HG03103 (cell line): ENCODE data around the gene MARCHF6.
"Not testable (repeated sequence)": the region's sequence is repeated elsewhere in the genome, so short reads cannot be mapped to it uniquely, and the experiment has no call there.

Experiments used
- ATAC-seq: cut with Tn5 transposase; IDR thresholded peaks from one replicate; pipeline ENCODE4 v1.9.1; 2021; ENCODE audit warnings: low read depth; ENCODE audit not compliant: unreplicated experiment

MARCHF6 gene

DNA sequence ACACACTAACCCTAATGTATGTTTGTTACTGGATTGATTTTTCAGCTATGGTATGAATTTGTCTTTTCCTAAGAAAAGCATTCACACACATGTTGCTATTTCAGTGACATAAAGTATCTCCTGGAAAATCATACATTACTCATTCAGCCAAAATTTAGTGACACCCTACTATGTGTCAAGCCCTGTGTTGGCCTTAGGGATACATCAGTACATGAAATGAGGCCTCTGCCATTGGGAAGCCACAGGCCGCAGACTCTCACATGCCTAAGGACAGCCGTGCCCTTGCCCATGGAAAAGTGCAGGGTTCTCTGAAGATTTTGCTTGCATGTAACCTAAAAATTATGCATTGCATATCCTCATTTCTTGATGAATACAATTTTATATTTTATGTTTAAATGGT lies 5.2 kb upstream of the MARCHF6 start:
- ATAC-seq: no peak

- ATAC-seq: no peak
Observed at GRCh38 chr5:10351199-10351905, 2.1 kb upstream of the MARCHF6 start.

GRCh38 chr5:10351919-10352318 lies 1.6 kb upstream of the MARCHF6 start:
- ATAC-seq: no peak

DNA sequence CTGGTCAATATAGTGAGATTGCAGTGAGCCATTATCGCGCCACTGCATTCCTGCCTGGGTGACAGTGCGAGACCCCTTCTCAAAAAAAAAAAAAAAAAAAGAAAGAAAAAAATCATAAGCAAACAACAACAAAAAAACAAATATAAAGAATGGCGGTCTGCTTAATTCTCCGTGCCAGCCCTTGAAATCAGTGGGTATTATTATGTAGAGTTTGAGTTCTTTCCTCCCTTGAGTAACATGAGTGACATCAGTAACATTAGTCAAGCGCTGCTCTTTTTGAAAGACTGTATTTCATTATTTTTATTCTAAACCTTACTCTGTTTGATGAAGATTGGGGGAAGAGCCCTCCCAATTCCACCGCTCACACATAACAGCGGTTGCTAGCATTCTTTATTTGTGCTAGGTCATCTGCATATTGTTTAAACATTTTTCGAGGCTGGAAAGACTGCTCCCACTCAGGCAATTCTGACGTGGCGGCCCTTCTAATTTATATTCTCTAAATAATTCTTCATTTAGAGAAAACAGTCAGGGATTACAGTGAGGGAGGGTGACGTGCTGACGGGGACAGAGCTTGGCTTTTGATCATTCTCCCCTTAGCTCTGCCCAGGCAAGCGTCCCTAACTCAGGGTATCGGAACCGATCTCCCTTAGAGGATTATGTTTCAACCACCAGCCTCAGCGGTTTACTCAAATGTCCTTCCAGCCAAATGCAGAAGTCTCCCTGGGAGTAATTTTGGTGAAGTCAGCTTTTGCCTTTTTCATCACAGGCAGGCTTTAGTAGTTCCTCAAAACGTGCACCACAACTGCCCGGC lies 860 bp upstream of the MARCHF6 start:
- no peak for ATAC-seq

DNA sequence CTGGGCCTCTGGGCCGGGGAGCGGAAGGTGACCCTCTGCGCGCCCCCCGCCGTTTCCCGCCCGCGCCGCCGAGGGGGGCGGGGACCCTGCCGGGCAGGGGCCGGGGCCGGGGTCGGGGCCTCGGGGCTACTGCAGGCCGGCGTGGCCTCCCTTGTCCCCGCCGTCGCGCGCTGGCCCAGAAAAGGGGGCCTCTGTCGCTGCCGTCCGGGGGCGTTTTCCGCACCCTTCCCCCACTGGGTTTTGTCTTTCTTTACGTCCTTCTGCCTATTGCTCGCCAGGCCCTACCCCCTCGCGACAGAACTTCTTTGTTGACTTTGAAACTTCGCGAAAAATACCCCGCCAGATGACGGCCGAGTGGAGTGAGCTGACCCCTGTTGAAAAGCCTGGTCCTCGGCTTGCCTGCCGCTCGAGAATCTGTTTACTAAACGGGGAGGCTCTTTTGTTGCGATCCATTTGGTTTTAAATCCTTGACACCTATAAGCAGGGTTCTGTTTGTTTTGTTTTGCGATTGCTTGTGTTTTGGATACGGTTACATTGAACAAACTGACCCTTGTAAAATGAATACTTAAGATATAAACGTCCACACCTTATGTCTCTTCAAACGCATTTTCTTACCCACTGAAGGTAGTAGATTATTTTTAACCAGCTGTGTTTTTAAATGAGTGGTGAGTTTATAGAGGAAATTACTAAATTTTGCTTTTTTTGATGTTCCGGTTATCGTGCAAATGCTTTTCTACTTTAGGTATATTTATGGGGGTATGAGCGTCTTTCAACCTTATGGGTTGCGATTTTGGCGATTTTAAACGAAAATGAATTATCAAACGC lies 765 bp downstream of the MARCHF6 start:
- no peak for ATAC-seq

GRCh38 chr5:10355071-10355889 lies 1.8 kb downstream of the MARCHF6 start:
- ATAC-seq: no peak

DNA sequence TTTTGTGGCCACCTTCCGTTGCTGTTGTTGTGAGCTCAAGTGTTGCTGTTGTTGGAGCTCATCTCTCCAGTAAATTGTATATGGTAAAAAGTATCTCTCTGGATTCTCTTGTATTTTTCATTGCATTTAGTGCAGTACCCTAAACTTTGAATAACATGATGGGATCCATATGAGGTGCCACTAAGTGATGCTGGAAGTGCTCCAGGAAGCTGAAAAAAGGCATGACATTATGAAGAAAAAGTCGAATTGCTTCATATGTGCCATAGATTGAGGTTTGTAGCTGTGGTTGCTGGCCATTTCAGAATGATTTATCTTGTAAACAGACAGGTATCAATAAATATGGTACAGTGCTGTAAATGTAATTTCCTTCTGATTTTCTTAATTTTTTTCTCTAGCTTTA lies 5.5 kb downstream of the MARCHF6 start:
- ATAC-seq: no peak

GRCh38 chr5:10360686-10361085 lies 7.2 kb downstream of the MARCHF6 start:
- no peak for ATAC-seq

GRCh38 chr5:10363519-10364185 lies 10.2 kb downstream of the MARCHF6 start:
- ATAC-seq: no peak

GRCh38 chr5:10364186-10364689 lies 10.7 kb downstream of the MARCHF6 start:
- ATAC-seq: no peak

DNA sequence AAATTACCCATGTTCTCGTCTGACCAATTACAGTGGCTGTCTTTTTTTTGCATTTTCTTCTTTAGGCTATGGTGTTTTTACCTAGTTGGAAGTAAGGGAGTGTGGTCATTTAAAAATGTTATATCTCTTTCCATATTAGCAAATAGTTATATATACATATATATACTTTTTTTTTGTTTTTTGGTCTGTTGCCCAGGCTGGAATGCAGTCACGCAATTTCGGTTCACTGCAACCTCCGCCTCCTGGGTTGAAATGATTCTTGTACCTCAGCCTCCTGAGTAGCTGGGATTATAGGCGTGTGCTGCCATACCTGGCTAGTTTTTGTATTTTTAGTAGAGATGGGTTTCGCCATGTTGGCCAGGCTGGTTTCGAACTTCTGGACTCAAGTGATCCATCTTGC lies 12.3 kb downstream of the MARCHF6 start:
- no peak for ATAC-seq

DNA sequence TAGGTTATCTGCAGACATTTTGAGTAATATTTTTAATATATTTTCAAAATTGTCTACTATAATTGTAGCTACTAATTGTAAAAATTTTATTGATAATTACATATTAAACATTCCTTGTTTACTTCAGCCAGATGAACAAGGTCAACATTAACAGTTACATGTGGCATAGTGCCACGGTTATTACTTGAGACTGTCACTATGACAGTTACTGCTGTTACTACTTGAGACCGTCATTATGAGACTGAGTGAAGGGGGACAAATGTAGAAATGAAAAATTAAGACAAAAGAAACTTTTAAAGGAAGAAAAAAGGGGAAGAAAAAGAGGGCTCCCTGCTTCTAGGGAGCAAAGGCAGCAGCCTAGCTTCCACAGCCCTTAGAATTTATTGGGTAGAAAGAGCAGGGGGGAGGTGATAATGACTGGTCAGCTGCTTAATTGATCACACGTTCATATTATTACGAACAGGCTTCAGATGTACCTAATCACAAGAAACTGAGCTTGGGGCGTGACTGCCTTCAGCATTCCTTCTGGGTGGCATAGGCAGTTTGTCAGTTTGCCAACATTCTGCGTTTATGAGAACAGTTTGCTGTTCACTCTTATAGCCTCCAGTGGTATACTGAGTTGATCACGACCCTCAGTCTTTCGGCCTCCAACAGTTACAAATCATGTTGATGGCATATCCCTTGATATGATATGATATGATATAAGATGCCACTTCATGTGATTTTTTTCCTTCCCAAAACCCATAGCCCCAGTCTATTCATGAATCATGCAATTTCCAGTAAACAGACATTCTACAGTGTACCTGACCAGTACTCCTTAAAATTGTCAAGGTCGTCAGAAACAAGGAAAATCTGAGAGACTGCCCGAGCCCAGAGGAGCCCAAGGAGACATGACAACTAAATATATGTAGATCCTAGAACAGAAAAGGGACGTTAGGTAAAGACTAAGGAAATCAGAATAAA lies 13.1 kb downstream of the MARCHF6 start:
- no peak for ATAC-seq

- no peak for ATAC-seq
Observed at GRCh38 chr5:10367579-10367978, 14.1 kb downstream of the MARCHF6 start.

DNA sequence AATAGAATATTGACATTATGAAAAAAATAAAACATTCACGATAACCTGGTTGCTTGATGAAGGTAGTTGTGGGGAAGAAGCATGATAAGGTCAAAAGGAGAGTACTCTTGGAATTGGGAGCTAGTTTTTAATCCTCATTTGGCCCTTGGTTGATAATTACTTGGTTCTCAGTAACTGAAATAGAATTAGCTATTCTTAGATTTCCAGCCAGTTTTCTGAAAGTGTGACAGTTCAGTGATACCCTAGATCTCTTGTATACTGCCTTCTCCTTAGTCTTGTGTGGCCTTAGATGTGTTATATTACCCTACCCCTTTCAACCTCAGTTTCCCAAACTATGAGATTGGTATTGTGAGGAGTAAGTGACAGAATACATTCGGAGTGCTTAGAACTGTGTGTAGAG lies 17.4 kb downstream of the MARCHF6 start:
- no peak for ATAC-seq

GRCh38 chr5:10371369-10371768 lies 17.9 kb downstream of the MARCHF6 start:
- not testable (repeated sequence) for ATAC-seq

DNA sequence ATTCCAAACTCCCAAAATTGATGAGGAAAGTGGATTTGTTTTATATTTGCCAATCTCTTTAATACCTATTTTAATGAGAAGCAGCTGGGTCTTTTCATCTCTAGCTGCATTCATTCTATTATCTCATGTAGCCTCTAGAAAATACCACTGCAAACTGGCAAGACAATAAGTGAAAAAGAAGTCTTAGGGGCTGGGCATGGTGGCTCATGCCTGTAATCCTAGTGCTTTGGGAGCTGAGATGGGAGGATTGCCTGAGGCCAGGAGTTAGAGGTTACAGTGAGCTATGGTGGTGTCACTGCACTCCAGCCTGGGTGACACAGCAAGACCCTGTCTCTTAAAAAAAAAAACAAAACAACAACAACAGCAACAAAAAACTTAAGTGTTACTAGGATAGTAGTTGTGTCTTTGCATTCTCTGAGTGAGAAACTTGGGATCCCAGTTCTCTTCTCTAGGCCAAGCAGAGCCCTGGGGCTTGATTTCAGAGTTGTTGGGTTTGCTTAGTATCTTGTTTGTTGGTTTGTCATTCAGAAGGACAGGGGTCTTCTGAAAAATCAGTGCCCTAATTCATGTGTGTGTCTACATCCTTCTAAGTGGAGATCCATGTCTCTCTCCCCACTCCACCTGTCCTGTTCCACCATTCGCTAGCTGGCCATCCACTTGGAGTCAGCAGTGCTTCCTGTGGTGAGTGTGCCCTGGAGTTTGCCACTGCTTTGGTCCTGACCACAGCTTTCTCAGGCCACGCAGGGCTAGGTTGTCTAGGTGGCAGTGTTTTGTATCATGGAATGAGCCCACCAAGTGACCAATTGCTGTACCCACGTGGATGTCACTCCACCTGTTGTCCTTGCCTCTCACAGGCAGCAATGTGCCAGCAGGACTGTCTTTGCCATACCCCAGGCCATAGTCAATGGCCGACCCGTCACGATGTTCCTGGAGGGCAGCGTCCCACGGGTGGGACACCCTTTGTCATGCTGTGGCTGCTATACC lies 19.5 kb downstream of the MARCHF6 start:
- no peak for ATAC-seq
